Skeletal muscle satellite cell (primary cell): ENCODE measurements around the gene RHEBL1.

Source experiments
- H3K27me3 ChIP-seq: 2 replicates; pipeline ENCODE4 v1.7.0; 2013; ENCODE audit warnings: low read length; ENCODE audit not compliant: control insufficient read depth, insufficient read depth
- H3K36me3 ChIP-seq: 2 replicates; pipeline ENCODE4 v1.7.0; 2013; ENCODE audit warnings: mild to moderate bottlenecking, control low read depth, low read length; ENCODE audit not compliant: insufficient read depth
- H3K4me1 ChIP-seq: 2 replicates; pipeline ENCODE4 v1.7.0; 2013; ENCODE audit warnings: low read length; ENCODE audit not compliant: control insufficient read depth, insufficient read depth
- H3K4me2 ChIP-seq: 2 replicates; pipeline ENCODE4 v1.7.0; 2013; ENCODE audit warnings: mild to moderate bottlenecking, low read length
- H3K4me3 ChIP-seq: 2 replicates; pipeline ENCODE4 v1.7.0; 2013; ENCODE audit warnings: low read length
- H3K9ac ChIP-seq: 2 replicates; pipeline ENCODE4 v1.7.0; 2013; ENCODE audit warnings: mild to moderate bottlenecking, low read depth, low read length, moderate library complexity
- H3K9me3 ChIP-seq: replicated peaks from 2 replicates; pipeline ENCODE4 v1.7.0; 2013; ENCODE audit warnings: mild to moderate bottlenecking, control low read depth, low read length

RHEBL1 gene

DNA sequence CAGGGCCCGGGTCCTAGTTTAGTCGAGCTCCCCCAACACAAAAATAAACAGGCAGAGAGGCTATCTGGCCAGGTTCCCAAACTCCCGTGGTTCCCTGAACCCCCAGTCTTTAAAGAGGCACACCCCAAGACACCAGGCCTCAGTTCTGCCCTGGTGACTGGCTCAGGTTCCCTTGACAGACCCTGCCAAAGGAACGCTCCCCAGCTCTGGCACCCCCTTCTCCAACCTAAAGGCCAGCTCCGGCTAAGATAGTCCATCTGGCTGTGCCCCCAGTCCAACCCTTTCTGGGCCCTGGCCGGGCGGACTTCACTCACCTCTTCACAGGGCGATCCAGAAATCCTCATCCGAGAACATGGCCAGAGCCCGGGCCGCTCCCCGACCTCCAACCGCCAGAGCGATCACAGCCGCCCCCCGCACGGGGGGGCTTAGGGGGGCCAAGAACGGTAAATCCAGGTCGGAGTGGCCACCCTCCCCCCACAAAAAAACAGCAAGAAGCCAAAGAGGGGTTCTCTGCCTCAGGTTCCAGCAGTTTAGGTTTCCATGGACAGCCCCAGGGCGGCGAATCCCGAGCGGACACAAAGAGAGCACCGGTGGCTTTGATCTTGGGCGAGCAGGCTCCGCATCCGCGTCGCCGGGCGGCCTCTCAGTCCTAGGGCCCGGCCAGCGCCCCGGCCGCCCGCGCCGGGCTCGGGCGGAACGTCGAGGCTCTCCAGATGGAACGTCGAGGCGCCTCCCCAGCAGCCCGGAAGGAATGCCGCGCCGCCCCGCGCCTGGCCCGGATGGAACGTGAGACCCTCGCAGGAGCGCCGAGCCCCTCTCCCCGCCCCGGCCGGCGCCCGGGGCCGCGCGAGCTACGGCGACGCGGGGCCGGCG, 10.2 kb downstream of the RHEBL1 start:
- H3K4me2 ChIP-seq: peak overlapping the region; percentile 94
- H3K9me3 ChIP-seq: no peaks in the 10 kb centered on the region
- H3K27me3 ChIP-seq: no peaks in the 10 kb centered on the region
- peaks cover 12% of the 10 kb centered on the region for H3K36me3 ChIP-seq
- H3K4me3 ChIP-seq: peak overlapping the region; percentile 91
- H3K9ac ChIP-seq: peak overlapping the region; percentile 98
- peaks cover 36% of the 10 kb centered on the region for H3K4me1 ChIP-seq

DNA sequence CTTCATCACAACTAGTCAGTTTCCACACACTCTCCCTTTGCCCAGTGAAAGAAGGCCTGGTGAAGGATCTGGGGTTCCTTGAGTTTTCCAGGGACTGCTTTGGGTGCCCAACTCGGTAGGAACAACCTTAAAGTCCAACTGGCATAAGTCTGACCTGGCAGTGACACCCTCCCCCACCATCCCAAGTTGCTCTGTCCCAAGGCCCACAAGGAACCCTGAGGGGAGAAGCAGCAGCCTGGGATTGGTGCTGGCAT, 10.8 kb downstream of the RHEBL1 start:
- Histone ChIP-seq H3K4me1 (peaks cover 36% of the 10 kb centered on the region), H3K4me2 (peak overlapping the region; percentile 94), H3K4me3 (peak overlapping the region; percentile 91), H3K27me3 (no peaks in the 10 kb centered on the region), H3K9me3 (no peaks in the 10 kb centered on the region), H3K36me3 (peaks cover 18% of the 10 kb centered on the region), H3K9ac (peak overlapping the region; percentile 98)

DNA sequence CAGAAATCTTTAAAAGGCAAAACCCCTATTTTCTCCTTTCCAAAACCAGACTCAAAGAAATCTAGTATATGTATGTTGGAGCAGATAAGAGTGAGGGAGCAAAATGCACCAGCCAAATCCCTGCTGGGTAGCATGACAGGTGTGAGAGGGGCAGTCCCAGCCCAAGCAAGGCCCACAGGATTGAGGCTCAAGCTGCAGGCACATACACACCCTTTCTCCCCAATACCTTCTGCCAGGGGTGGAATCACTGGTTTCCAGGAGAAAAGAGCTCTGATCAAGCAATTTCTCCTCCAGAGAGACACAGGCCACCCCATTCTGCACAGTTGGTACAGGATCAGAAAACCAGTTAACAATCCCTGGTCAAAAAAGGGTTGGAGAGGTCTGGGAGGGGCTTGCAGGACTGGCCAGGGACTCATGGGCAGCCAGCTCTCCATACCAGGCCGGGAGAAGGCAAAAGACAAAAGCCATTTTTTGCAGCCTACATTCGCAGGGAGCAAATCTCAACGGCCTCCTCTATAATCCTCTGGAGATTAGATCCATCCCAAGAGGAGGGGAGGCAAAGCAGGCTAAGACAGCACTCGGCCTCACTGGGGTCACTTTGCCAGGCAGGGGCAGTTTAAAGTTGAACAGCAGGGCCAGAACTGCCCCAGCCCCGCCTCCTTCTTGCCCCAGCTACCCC, 11.3 kb downstream of the RHEBL1 start:
- peak overlapping the region; percentile 98 for H3K9ac ChIP-seq
- peak overlapping the region; percentile 91 for H3K4me3 ChIP-seq
- H3K4me1 ChIP-seq: peaks cover 36% of the 10 kb centered on the region
- no peaks in the 10 kb centered on the region for H3K9me3 ChIP-seq
- no peaks in the 10 kb centered on the region for H3K27me3 ChIP-seq
- peak overlapping the region; percentile 94 for H3K4me2 ChIP-seq
- H3K36me3 ChIP-seq: peaks cover 23% of the 10 kb centered on the region

DNA sequence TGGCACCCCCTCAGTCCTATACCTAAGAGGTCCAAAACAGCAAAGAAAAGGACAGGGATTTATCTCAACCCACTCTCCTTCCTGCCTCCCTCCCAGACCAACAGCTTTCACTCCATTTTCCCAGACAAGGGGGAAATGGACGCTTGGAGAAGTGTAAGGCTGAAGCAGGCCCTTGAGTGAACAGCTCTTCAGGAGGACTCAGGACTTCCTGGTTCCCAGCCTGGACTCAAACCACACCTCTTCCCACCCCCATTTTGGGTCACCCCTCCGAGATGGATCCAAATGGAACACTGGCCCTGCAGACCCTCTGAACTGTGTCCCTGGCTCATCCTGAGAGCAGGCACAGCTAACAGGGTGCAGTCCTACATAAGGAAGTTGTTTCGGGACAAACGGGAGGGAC, 11.9 kb downstream of the RHEBL1 start:
- Histone ChIP-seq H3K36me3 (peaks cover 29% of the 10 kb centered on the region), H3K4me2 (peak overlapping the region; percentile 94), H3K27me3 (no peaks in the 10 kb centered on the region), H3K9ac (peak overlapping the region; percentile 98), H3K4me1 (peaks cover 36% of the 10 kb centered on the region), H3K9me3 (no peaks in the 10 kb centered on the region), H3K4me3 (peak overlapping the region; percentile 91)

DNA sequence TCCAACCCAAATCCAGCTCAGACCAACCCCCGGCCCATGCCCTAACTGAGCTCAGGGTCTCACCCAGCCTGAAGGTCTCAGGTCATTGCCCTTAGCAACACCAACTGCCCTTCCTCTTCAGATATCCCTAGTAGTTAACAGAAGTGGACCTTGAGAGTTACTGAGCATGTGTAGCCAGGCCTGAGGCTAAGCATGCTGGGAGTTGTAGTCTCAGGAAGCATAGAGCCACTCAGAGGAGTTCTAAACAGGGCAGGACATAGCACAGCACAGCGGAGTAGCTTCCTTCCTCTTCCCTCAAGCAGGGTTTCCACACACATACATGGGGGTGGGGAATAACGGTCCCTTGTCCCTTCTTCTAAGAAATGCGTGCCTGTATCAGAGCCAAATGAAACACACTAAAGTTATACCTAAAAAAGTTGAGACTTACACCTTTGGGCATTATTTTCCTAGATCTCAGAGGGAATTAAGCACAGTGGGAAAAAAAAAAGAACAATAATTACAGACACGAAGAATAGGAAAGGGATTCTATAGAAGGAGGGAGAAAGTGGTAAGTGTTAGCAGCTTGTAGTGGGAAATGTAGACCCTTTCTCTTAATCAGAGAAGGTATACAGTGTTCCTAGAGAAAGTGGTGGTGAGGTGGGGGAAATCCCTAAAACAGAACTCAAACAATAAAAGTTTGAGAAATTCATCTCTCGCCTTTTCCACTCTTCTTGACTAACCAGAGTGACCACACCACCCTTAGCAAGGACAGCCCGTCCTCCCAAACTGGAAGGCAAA, 13.6 kb downstream of the RHEBL1 start:
- peaks cover 32% of the 10 kb centered on the region for H3K4me1 ChIP-seq
- H3K4me3 ChIP-seq: peak overlapping the region; percentile 91
- H3K9ac ChIP-seq: peak overlapping the region; percentile 98

DNA sequence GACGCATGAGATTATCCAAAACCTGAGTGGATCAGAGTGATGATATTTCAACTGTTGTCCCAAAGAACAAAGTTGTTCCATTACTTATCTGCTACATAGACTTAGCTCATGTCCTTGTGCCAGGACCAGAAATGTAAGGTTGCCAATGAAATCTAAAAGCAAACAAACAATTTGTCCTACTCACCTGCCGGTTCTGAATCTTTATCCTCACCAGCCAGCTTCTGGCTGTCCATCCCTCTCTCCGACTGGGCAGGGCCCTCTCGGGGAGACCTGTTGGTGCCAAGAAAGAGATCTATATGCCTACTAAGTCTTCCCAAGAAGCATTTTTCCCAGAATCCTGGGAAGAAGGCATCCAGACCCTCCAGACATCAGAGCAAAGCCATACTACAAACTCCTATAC, 14.7 kb downstream of the RHEBL1 start:
- no peaks in the 10 kb centered on the region for H3K9me3 ChIP-seq
- no peak overlapping the region for H3K9ac ChIP-seq
- no peak overlapping the region for H3K4me3 ChIP-seq
- H3K4me1 ChIP-seq: peaks cover 34% of the 10 kb centered on the region
- H3K36me3 ChIP-seq: peaks cover 56% of the 10 kb centered on the region
- H3K27me3 ChIP-seq: no peaks in the 10 kb centered on the region
- H3K4me2 ChIP-seq: no peak overlapping the region

More for the DNA sequence above, 13.6 kb downstream of the RHEBL1 start:
- Histone ChIP-seq H3K4me2 (peak overlapping the region; percentile 94), H3K27me3 (no peaks in the 10 kb centered on the region), H3K36me3 (peaks cover 46% of the 10 kb centered on the region), H3K9me3 (no peaks in the 10 kb centered on the region)

DNA sequence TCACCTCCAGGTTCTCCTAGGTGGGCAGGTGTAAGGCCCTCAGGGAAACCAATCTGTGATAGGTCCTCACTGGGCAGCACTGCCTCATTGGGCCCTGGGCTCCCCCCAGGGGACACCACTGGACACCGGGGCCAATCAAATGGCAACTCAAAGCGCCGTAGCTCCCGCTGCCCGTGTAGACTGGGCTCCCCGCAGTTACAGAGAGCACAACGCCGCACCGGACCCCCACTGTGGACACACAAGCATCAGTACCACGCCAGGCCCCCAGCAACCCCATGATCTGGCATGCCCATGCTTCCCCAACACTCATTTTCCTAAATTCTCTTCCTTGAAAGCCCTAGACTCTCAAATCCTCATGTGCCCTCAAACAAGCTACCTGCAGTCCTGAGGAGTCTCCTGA, 15.3 kb downstream of the RHEBL1 start:
- Histone ChIP-seq H3K36me3 (peaks cover 62% of the 10 kb centered on the region), H3K4me1 (peaks cover 40% of the 10 kb centered on the region)

DNA sequence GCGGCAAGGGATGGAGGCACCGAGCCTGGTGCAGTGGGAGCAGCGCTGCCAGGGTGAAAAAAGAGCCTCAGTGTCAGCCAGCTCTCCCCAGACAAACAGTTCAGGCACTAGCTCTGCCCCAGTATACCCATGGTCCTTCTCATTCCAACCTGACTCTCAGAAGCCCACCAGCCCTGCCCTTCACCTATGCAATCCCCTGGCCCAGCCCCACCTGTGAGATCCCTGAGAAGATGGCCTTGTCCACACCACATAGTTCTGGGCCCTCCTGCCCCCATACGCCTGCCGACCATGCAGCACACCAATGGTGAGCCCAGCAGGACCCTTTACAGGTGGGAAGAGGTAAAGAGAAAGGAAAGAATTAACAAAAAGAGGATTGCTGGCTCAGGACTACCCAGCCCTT, 15.7 kb downstream of the RHEBL1 start:
- Histone ChIP-seq H3K4me1 (peaks cover 44% of the 10 kb centered on the region), H3K36me3 (peaks cover 66% of the 10 kb centered on the region), H3K4me2 (no peak overlapping the region), H3K4me3 (no peak overlapping the region), H3K27me3 (no peaks in the 10 kb centered on the region), H3K9ac (no peak overlapping the region), H3K9me3 (no peaks in the 10 kb centered on the region)

More for the DNA sequence above, 15.3 kb downstream of the RHEBL1 start:
- H3K4me3 ChIP-seq: no peak overlapping the region
- H3K27me3 ChIP-seq: no peaks in the 10 kb centered on the region
- H3K4me2 ChIP-seq: no peak overlapping the region
- no peak overlapping the region for H3K9ac ChIP-seq
- no peaks in the 10 kb centered on the region for H3K9me3 ChIP-seq

DNA sequence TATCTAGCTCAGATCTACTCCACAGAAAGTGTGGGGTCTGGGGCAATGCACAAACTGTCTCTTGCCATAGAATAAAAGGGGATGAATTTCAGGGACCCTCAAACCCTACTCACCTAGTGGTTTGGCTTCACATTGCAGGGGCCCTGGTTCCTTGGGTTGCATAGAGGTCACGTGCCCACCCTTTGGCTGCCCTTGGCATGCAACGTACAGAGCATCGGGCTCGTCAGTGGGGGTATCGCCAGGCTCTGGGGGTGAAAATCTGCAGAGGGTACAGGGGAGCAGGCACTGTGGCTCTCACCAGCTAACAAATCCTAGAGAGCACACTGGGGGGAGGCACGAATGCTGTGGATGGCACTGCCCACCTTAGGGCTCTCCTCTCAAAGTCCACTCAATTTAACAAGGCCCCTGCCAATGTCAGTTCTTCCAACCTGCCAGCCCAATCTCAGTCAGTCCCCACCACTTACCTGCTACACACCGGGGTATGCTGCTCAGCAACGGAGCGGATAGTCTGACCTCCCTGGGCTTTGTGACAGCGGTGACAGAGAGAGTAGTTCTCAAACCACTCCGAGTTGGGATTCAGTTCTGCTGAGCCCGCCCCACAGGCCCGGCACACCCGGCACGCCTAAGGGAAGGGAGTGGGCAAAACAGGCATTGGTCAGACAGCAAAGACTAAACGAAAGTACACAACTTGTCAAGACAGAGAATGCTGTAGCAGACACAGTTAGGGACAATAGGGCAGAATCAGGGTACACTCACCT, 17.1 kb downstream of the RHEBL1 start:
- Histone ChIP-seq H3K36me3 (peaks cover 81% of the 10 kb centered on the region), H3K9ac (no peak overlapping the region), H3K4me1 (peaks cover 41% of the 10 kb centered on the region), H3K27me3 (no peaks in the 10 kb centered on the region), H3K9me3 (no peaks in the 10 kb centered on the region), H3K4me2 (no peak overlapping the region), H3K4me3 (no peak overlapping the region)

DNA sequence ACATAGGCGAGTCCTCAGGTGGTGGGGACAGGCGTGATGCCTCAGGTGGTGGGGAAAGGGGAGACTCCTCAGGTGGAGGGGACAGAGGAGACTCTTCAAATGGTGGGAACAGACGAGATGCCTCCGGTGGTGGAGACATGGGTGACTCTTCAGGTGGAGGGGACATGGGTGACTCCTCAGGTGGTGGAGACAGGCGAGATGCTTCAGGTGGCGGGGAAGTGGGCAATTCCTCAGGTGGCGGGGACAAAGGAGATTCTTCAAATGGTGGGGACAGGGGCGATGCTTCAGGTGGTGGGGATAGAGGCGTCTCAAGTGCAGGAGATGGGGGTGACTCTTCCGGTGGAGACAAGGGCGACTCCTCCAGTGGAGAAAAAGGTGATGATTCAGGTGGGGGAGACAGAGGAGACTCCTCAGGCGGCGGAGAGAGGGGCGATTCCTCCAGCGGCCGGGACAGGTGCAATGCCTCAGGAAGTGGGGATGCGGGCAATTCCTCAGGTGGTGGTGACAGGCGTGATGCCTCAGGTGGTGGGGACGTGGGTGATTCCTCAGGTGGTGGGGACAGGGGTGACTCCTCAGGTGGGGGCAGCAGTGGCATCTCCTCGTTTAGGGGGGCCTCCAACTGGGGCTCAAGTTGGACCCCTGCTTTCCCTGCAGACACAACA, 17.9 kb downstream of the RHEBL1 start:
- Histone ChIP-seq H3K27me3 (no peaks in the 10 kb centered on the region), H3K9me3 (no peaks in the 10 kb centered on the region), H3K4me2 (no peak overlapping the region), H3K4me3 (no peak overlapping the region), H3K36me3 (peaks cover 85% of the 10 kb centered on the region), H3K4me1 (peaks cover 33% of the 10 kb centered on the region), H3K9ac (no peak overlapping the region)
